ENCODE data around the gene SERPINA6. TPM values are rescaled to one million over a fixed set of nuclear protein-coding genes. Genes with fewer than 3 reads are reported as not detected.
"Not testable (repeated sequence)": the region's sequence is repeated elsewhere in the genome, so short reads cannot be mapped to it uniquely, and the experiment has no call there.

Gene SERPINA6
- total RNA-seq, 1 experiment from 2014 or later = 0.32 TPM

GRCh38 chr14:94349276-94349675 is 26.1 kb upstream of the SERPINA6 start:
- DNase-seq = no peak
- ChIA-PET POLR2A (no interaction called here), CTCF (no interaction called here)
- Mint-ChIP-seq H3K36me3 (ENCODE audit: insufficient read depth, unreplicated experiment) (no peaks in the 10 kb centered on the region), H3K9me3 (ENCODE audit: unreplicated experiment) (peaks cover 14% of the 10 kb centered on the region), H3K27ac (ENCODE audit: unreplicated experiment) (peak overlapping the region; percentile 38), H3K27me3 (ENCODE audit: insufficient read depth, unreplicated experiment) (no peaks in the 10 kb centered on the region), H3K4me3 (ENCODE audit: unreplicated experiment) (no peak overlapping the region), H3K4me1 (ENCODE audit: low read depth, unreplicated experiment) (no peaks in the 10 kb centered on the region)
- Histone ChIP-seq H3K36me3 (ENCODE audit: control insufficient read depth, insufficient read depth, low read length) (no peaks in the 10 kb centered on the region), H3K27me3 (replicated peaks; ENCODE audit: control insufficient read depth, insufficient read depth, low read length) (no peaks in the 10 kb centered on the region), H3K4me3 (ENCODE audit: low read depth, low read length) (no peak overlapping the region), H3K9me3 (no peaks in the 10 kb centered on the region), H3K4me1 (peaks cover 7% of the 10 kb centered on the region; the same call in 1 of the 2 replicates)
- no TSS peak for BruUV-seq (replicated peaks)
- no peak for TF ChIP-seq CTCF (IDR thresholded peaks at IDR 0.05; ENCODE audit: insufficient read depth in 1 of 2, low read depth in 1 of 2, low read length in 1 of 2, severe bottlenecking in 1 of 2, unreplicated experiment in 1 of 2)
- intact Hi-C loops (cut with micrococcal nuclease; ENCODE audit: unreplicated experiment) = no loop called here

- Mint-ChIP-seq H3K27me3 (ENCODE audit: insufficient read depth, unreplicated experiment) (no peaks in the 10 kb centered on the region), H3K9me3 (ENCODE audit: unreplicated experiment) (peaks cover 14% of the 10 kb centered on the region), H3K4me1 (ENCODE audit: low read depth, unreplicated experiment) (no peaks in the 10 kb centered on the region), H3K4me3 (ENCODE audit: unreplicated experiment) (no peak overlapping the region), H3K36me3 (ENCODE audit: insufficient read depth, unreplicated experiment) (no peaks in the 10 kb centered on the region), H3K27ac (ENCODE audit: unreplicated experiment) (peak overlapping the region; percentile 38)
- no peaks in the 10 kb centered on the region for H3K9me3 ChIP-seq
- no peaks in the 10 kb centered on the region for H3K27me3 ChIP-seq (replicated peaks; ENCODE audit: control insufficient read depth, insufficient read depth, low read length)
- intact Hi-C loops (cut with micrococcal nuclease; ENCODE audit: unreplicated experiment) = no loop called here
- no peak for TF ChIP-seq CTCF (IDR thresholded peaks at IDR 0.05; ENCODE audit: insufficient read depth in 1 of 2, low read depth in 1 of 2, low read length in 1 of 2, severe bottlenecking in 1 of 2, unreplicated experiment in 1 of 2)
- H3K4me3 ChIP-seq (ENCODE audit: low read depth, low read length) = no peak overlapping the region
- no TSS peak for BruUV-seq (replicated peaks)
- CTCF ChIA-PET = no interaction called here
- peaks cover 7% of the 10 kb centered on the region; the same call in 1 of the 2 replicates for H3K4me1 ChIP-seq
- H3K36me3 ChIP-seq (ENCODE audit: control insufficient read depth, insufficient read depth, low read length) = no peaks in the 10 kb centered on the region
- POLR2A ChIA-PET = no interaction called here
- no peak for DNase-seq
Measured at GRCh38 chr14:94348836-94349235, 25.7 kb upstream of the SERPINA6 start.

DNA sequence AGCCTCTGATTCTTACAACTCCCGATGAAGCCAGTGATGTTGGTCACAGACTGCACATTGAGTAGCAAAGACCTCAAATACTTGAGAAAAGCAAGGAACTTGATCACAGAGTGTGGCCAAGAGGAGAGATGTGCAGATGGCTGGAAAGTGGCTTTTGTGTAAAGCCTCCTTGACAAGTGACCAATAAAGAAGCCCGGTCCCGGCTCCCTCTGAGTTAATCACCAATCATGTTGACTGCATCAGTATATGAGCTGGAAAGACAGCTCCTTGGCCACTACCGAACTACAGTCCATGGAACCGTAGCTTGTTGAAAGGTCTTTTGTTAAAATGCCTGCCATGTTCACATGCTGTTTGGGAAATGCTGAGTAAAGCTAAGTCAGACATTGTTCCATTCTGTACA is 23.7 kb upstream of the SERPINA6 start:
- TF ChIP-seq CTCF (IDR thresholded peaks at IDR 0.05; ENCODE audit: insufficient read depth in 1 of 2, low read depth in 1 of 2, low read length in 1 of 2, severe bottlenecking in 1 of 2, unreplicated experiment in 1 of 2) = no peak
- DNase-seq = no peak
- ChIA-PET POLR2A (no interaction called here), CTCF (no interaction called here)
- no peak overlapping the region for H3K4me3 ChIP-seq (ENCODE audit: low read depth, low read length)
- Mint-ChIP-seq H3K9me3 (ENCODE audit: unreplicated experiment) (peaks cover 6% of the 10 kb centered on the region), H3K27me3 (ENCODE audit: insufficient read depth, unreplicated experiment) (no peaks in the 10 kb centered on the region), H3K4me3 (ENCODE audit: unreplicated experiment) (no peak overlapping the region), H3K27ac (ENCODE audit: unreplicated experiment) (no peak overlapping the region), H3K4me1 (ENCODE audit: low read depth, unreplicated experiment) (peaks cover 4% of the 10 kb centered on the region), H3K36me3 (ENCODE audit: insufficient read depth, unreplicated experiment) (no peaks in the 10 kb centered on the region)
- no TSS peak for BruUV-seq (replicated peaks)
- no peaks in the 10 kb centered on the region for H3K27me3 ChIP-seq (replicated peaks; ENCODE audit: control insufficient read depth, insufficient read depth, low read length)
- no peaks in the 10 kb centered on the region for H3K9me3 ChIP-seq
- intact Hi-C loops (cut with micrococcal nuclease; ENCODE audit: unreplicated experiment) = no loop called here
- no peaks in the 10 kb centered on the region for H3K36me3 ChIP-seq (ENCODE audit: control insufficient read depth, insufficient read depth, low read length)
- peaks cover 7% of the 10 kb centered on the region; the same call in 1 of the 2 replicates for H3K4me1 ChIP-seq

DNA sequence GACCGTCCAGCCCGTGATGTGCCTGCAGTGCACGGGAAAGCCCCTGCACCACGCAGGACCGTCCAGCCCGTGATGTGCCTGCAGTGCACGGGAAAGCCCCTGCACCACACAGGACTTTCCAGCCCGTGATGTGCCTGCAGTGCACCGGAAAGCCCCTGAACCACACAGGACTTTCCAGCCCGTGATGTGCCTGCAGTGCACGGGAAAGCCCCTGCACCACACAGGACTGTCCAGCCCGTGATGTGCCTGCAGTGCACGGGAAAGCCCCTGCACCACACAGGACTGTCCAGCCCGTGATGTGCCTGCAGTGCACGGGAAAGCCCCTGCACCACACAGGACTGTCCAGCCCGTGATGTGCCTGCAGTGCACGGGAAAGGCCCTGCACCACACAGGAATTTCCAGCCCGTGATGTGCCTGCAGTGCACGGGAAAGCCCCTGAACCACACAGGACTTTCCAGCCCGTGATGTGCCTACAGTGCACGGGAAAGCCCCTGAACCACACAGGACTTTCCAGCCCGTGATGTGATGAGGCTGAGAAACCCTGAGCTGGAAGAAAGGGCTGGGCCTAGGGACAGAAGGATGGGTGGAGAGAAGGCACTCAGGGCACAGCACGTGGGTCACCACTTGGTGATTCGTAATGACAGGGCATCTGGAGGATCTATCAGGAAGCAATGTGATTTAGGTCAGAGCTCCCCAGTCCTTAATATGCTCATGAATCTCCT is 23.1 kb upstream of the SERPINA6 start:
- H3K36me3 ChIP-seq (ENCODE audit: control insufficient read depth, insufficient read depth, low read length); intact Hi-C loops (cut with micrococcal nuclease; ENCODE audit: unreplicated experiment); H3K4me3 Mint-ChIP-seq (ENCODE audit: unreplicated experiment); H3K9me3 Mint-ChIP-seq (ENCODE audit: unreplicated experiment); H3K27me3 ChIP-seq (replicated peaks; ENCODE audit: control insufficient read depth, insufficient read depth, low read length); H3K4me3 ChIP-seq (ENCODE audit: low read depth, low read length); H3K27me3 Mint-ChIP-seq (ENCODE audit: insufficient read depth, unreplicated experiment); H3K27ac Mint-ChIP-seq (ENCODE audit: unreplicated experiment); H3K4me1 Mint-ChIP-seq (ENCODE audit: low read depth, unreplicated experiment); H3K36me3 Mint-ChIP-seq (ENCODE audit: insufficient read depth, unreplicated experiment); CTCF ChIA-PET; H3K4me1 ChIP-seq; BruUV-seq (replicated peaks); POLR2A ChIA-PET; H3K9me3 ChIP-seq; DNase-seq: not testable (repeated sequence)

All from Caco-2 (cell line).